HEK293 (cell line): ENCODE measurements around the gene CFAP69.

Source experiments
- CTCF ChIA-PET: fragments of 350-600 bp; formaldehyde crosslinking; extraction: SDS; loops from one replicate; lab custom pipeline; 2021; ENCODE audit warnings: antibody characterized with exemption; lab: Yijun Ruan, JAX
- POLR2A ChIA-PET: fragments of 300-600 bp; formaldehyde crosslinking; extraction: SDS; loops from one replicate; lab custom pipeline; 2020; ENCODE audit warnings: antibody characterized with exemption, inconsistent platforms; lab: Yijun Ruan, JAX
- H3K27ac ChIP-seq: fragments of 200-500 bp; sonication (Bioruptor generic); 2 replicates; pipeline ENCODE4 v1.5.1; 2014; ENCODE audit warnings: low read depth, low read length, control low read depth, inconsistent platforms; ENCODE audit errors: extremely low read depth
- H3K36me3 ChIP-seq, 2 experiments: fragments of 200-500 bp in 1 of 2; sonication (Bioruptor generic) in 1 of 2; 1 replicate in 1 of 2; 2 replicates in 1 of 2; pipeline ENCODE4 v1.5.1; 2014 to 2017; ENCODE audit warnings: inconsistent platforms in 2 of 2, low read length in 2 of 2; ENCODE audit not compliant: control insufficient read depth in 2 of 2, insufficient read depth in 1 of 2
- H3K4me1 ChIP-seq: fragments of 200-500 bp; sonication (Bioruptor generic); 2 replicates; pipeline ENCODE4 v1.5.1; 2014; ENCODE audit warnings: mild to moderate bottlenecking, low read length, inconsistent platforms; ENCODE audit not compliant: control insufficient read depth, insufficient read depth
- H3K4me3 ChIP-seq: 2 replicates; pipeline ENCODE4 v1.5.1; 2011; ENCODE audit warnings: low read depth, mild to moderate bottlenecking, control low read depth, low read length, moderate library complexity
- H3K9me3 ChIP-seq: fragments of 200-500 bp; sonication (Bioruptor generic); 2 replicates; pipeline ENCODE4 v1.5.1; 2014; ENCODE audit warnings: low read depth, low read length, inconsistent platforms; ENCODE audit not compliant: control insufficient read depth, insufficient read depth
- HOXA7 ChIP-seq: sonication (generic); formaldehyde crosslinking; IDR thresholded peaks from 2 replicates; pipeline ENCODE4 v1.8.1; 2022; ENCODE audit warnings: missing genetic modification reagents, borderline replicate concordance
- KLF10 ChIP-seq: fragments of 450-650 bp; IDR thresholded peaks from 2 replicates; pipeline ENCODE4 v1.5.1; 2018; ENCODE audit warnings: missing biosample characterization, mild to moderate bottlenecking, missing genetic modification characterization
- KLF9 ChIP-seq: fragments of 450-650 bp; formaldehyde crosslinking; IDR thresholded peaks from 2 replicates; pipeline ENCODE4 v1.5.1; 2016; ENCODE audit warnings: missing biosample characterization, missing genetic modification characterization, low read depth
- OSR2 ChIP-seq: fragments of 450-650 bp; formaldehyde crosslinking; IDR thresholded peaks from 2 replicates; pipeline ENCODE4 v1.5.1; 2016; ENCODE audit warnings: missing biosample characterization, missing genetic modification characterization
- OVOL3 ChIP-seq: fragments of 450-650 bp; formaldehyde crosslinking; IDR thresholded peaks from 2 replicates; pipeline ENCODE4 v1.5.1; 2016; ENCODE audit warnings: missing biosample characterization, missing genetic modification characterization
- SALL2 ChIP-seq: fragments of 450-650 bp; formaldehyde crosslinking; IDR thresholded peaks from 2 replicates; pipeline ENCODE4 v1.5.0; 2017; ENCODE audit warnings: missing biosample characterization, mild to moderate bottlenecking, missing genetic modification characterization, borderline replicate concordance
- SCRT1 ChIP-seq: fragments of 450-650 bp; formaldehyde crosslinking; IDR thresholded peaks from 2 replicates; pipeline ENCODE4 v1.5.1; 2016; ENCODE audit warnings: missing biosample characterization, missing genetic modification characterization, borderline replicate concordance
- SP3 ChIP-seq: fragments of 450-650 bp; formaldehyde crosslinking; IDR thresholded peaks from 2 replicates; pipeline ENCODE4 v1.5.1; 2016; ENCODE audit warnings: missing biosample characterization, missing genetic modification characterization
- YY2 ChIP-seq: fragments of 450-650 bp; formaldehyde crosslinking; IDR thresholded peaks from 2 replicates; pipeline ENCODE4 v1.5.1; 2016; ENCODE audit warnings: missing biosample characterization, missing genetic modification characterization
- ZBTB20 ChIP-seq: fragments of 450-650 bp; formaldehyde crosslinking; IDR thresholded peaks from 2 replicates; pipeline ENCODE4 v1.5.1; 2016; ENCODE audit warnings: missing biosample characterization, missing genetic modification characterization
- ZFP41 ChIP-seq: fragments of 450-650 bp; formaldehyde crosslinking; IDR thresholded peaks from 2 replicates; pipeline ENCODE4 v1.5.1; 2016; ENCODE audit warnings: missing biosample characterization, missing genetic modification characterization, borderline replicate concordance
- ZNF121 ChIP-seq: fragments of 450-650 bp; formaldehyde crosslinking; IDR thresholded peaks from 2 replicates; pipeline ENCODE4 v1.5.1; 2016; ENCODE audit warnings: missing biosample characterization, missing genetic modification characterization
- ZNF133 ChIP-seq: fragments of 450-650 bp; formaldehyde crosslinking; IDR thresholded peaks from 2 replicates; pipeline ENCODE4 v1.5.1; 2016; ENCODE audit warnings: missing biosample characterization, missing genetic modification characterization
- ZNF580 ChIP-seq: fragments of 450-650 bp; formaldehyde crosslinking; IDR thresholded peaks from 2 replicates; pipeline ENCODE4 v1.5.1; 2016; ENCODE audit warnings: missing biosample characterization, missing genetic modification characterization
- ZNF629 ChIP-seq: fragments of 450-650 bp; formaldehyde crosslinking; IDR thresholded peaks from 2 replicates; pipeline ENCODE4 v1.5.1; 2017; ENCODE audit warnings: missing biosample characterization, missing genetic modification characterization
- ZNF830 ChIP-seq: fragments of 450-650 bp; IDR thresholded peaks from 2 replicates; pipeline ENCODE4 v1.5.0; 2018; ENCODE audit warnings: missing biosample characterization, missing genetic modification characterization, low read depth, mild to moderate bottlenecking, moderate library complexity
- TF ChIP-seq, protein P1 (sequence below): fragments of 450-650 bp; formaldehyde crosslinking; IDR thresholded peaks from 2 replicates; pipeline ENCODE4 v1.5.1; 2016; ENCODE audit warnings: missing biosample characterization, missing genetic modification characterization, low read depth
- TF ChIP-seq, protein P2 (sequence below): fragments of 450-650 bp; formaldehyde crosslinking; IDR thresholded peaks from 2 replicates; pipeline ENCODE4 v1.5.1; 2016; ENCODE audit warnings: missing biosample characterization, missing genetic modification characterization
- TF ChIP-seq, protein P3 (sequence below): fragments of 450-650 bp; formaldehyde crosslinking; IDR thresholded peaks from 2 replicates; pipeline ENCODE4 v1.5.1; 2016; ENCODE audit warnings: missing biosample characterization, missing genetic modification characterization

The CFAP69 gene

GRCh38 chr7:90351987-90352386 is 107.0 kb downstream of the CFAP69 start:
- CTCF ChIA-PET: interaction anchor here (0.6 kb wide), 1 partner anchor 1162 kb away, joined by 3 read pairs; no protein-coding TSS in a partner anchor
- peaks cover 21 to 24% of the 10 kb centered on the region in 2 experiments for H3K36me3 ChIP-seq
- H3K4me3 ChIP-seq: no peak overlapping the region
- POLR2A ChIA-PET: no interaction called here
- no peak overlapping the region for H3K27ac ChIP-seq
- H3K9me3 ChIP-seq: no peaks in the 10 kb centered on the region
- H3K4me1 ChIP-seq: no peaks in the 10 kb centered on the region
- TF ChIP-seq ZNF133 (tag by site-specific recombination): no peak
- no peak for TF ChIP-seq KLF9 (tag by site-specific recombination)
- TF ChIP-seq ZNF121: no peak
- TF ChIP-seq, protein P1, sequence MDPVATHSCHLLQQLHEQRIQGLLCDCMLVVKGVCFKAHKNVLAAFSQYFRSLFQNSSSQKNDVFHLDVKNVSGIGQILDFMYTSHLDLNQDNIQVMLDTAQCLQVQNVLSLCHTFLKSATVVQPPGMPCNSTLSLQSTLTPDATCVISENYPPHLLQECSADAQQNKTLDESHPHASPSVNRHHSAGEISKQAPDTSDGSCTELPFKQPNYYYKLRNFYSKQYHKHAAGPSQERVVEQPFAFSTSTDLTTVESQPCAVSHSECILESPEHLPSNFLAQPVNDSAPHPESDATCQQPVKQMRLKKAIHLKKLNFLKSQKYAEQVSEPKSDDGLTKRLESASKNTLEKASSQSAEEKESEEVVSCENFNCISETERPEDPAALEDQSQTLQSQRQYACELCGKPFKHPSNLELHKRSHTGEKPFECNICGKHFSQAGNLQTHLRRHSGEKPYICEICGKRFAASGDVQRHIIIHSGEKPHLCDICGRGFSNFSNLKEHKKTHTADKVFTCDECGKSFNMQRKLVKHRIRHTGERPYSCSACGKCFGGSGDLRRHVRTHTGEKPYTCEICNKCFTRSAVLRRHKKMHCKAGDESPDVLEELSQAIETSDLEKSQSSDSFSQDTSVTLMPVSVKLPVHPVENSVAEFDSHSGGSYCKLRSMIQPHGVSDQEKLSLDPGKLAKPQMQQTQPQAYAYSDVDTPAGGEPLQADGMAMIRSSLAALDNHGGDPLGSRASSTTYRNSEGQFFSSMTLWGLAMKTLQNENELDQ: no peak
- no peak for TF ChIP-seq SP3 (tag by site-specific recombination)
- no peak for TF ChIP-seq OSR2 (tag by site-specific recombination)
- TF ChIP-seq KLF10 (tag by site-specific recombination): no peak
- TF ChIP-seq, protein P2, sequence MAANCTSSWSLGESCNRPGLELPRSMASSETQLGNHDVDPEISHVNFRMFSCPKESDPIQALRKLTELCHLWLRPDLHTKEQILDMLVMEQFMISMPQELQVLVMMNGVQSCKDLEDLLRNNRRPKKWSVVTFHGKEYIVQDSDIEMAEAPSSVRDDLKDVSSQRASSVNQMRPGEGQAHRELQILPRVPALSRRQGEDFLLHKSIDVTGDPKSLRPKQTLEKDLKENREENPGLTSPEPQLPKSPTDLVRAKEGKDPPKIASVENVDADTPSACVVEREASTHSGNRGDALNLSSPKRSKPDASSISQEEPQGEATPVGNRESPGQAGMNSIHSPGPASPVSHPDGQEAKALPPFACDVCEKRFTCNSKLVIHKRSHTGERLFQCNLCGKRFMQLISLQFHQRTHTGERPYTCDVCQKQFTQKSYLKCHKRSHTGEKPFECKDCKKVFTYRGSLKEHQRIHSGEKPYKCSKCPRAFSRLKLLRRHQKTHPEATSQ: no peak
- TF ChIP-seq YY2 (tag by site-specific recombination): no peak
- TF ChIP-seq SCRT1 (tag by site-specific recombination): no peak
- TF ChIP-seq, protein P3, sequence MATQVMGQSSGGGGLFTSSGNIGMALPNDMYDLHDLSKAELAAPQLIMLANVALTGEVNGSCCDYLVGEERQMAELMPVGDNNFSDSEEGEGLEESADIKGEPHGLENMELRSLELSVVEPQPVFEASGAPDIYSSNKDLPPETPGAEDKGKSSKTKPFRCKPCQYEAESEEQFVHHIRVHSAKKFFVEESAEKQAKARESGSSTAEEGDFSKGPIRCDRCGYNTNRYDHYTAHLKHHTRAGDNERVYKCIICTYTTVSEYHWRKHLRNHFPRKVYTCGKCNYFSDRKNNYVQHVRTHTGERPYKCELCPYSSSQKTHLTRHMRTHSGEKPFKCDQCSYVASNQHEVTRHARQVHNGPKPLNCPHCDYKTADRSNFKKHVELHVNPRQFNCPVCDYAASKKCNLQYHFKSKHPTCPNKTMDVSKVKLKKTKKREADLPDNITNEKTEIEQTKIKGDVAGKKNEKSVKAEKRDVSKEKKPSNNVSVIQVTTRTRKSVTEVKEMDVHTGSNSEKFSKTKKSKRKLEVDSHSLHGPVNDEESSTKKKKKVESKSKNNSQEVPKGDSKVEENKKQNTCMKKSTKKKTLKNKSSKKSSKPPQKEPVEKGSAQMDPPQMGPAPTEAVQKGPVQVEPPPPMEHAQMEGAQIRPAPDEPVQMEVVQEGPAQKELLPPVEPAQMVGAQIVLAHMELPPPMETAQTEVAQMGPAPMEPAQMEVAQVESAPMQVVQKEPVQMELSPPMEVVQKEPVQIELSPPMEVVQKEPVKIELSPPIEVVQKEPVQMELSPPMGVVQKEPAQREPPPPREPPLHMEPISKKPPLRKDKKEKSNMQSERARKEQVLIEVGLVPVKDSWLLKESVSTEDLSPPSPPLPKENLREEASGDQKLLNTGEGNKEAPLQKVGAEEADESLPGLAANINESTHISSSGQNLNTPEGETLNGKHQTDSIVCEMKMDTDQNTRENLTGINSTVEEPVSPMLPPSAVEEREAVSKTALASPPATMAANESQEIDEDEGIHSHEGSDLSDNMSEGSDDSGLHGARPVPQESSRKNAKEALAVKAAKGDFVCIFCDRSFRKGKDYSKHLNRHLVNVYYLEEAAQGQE: no peak
- no peak for TF ChIP-seq ZNF580 (tag by site-specific recombination)
- no peak for TF ChIP-seq ZNF629 (tag by site-specific recombination)
- no peak for TF ChIP-seq HOXA7 (CRISPR knock-in tag)
- TF ChIP-seq SALL2 (tag by site-specific recombination): no peak
- no peak for TF ChIP-seq ZNF830 (tag by site-specific recombination)
- no peak for TF ChIP-seq OVOL3 (tag by site-specific recombination)
- TF ChIP-seq ZBTB20: no peak
- TF ChIP-seq ZFP41 (tag by site-specific recombination): no peak
